Neural cell (in vitro differentiated cells): ENCODE measurements around the gene NCOA7. TPM values are rescaled to one million over a fixed set of nuclear protein-coding genes. Genes with fewer than 3 reads are reported as not detected.
A peak's percentile ranks its signal among the peaks of the same experiment; 100 is the strongest.

ENCODE experiments used
- H2AFZ ChIP-seq: fragments of 200-600, 300-800 bp; sonication (generic), shearing (Covaris generic); 2 replicates; pipeline ENCODE4 v1.6.0; 2014; ENCODE audit warnings: low read depth, mild to moderate bottlenecking, antibody characterized with exemption, low read length, moderate library complexity
- H3F3A ChIP-seq: fragments of 200-600 bp; shearing (Covaris generic); 2 replicates; pipeline ENCODE4 v1.6.1; 2016; ENCODE audit warnings: mild to moderate bottlenecking, moderate library complexity, mixed read lengths, antibody characterized with exemption, low read length; ENCODE audit not compliant: insufficient read depth, poor library complexity, severe bottlenecking
- H3K27ac ChIP-seq: fragments of 200-600, 300-800 bp; sonication (generic), shearing (Covaris generic); 2 replicates; pipeline ENCODE4 v1.5.1; 2014; ENCODE audit warnings: mild to moderate bottlenecking, low read length, moderate library complexity
- H3K27me3 ChIP-seq: fragments of 300-800, 200-600 bp; sonication (generic), shearing (Covaris generic); 2 replicates; pipeline ENCODE4 v1.6.0; 2014; ENCODE audit warnings: mild to moderate bottlenecking, low read depth, low read length, moderate library complexity; ENCODE audit not compliant: insufficient read depth
- H3K36me3 ChIP-seq: fragments of 300-800, 200-600 bp; sonication (generic), shearing (Covaris generic); 2 replicates; pipeline ENCODE4 v1.5.1; 2014; ENCODE audit warnings: mild to moderate bottlenecking, antibody characterized with exemption, low read length, moderate library complexity; ENCODE audit not compliant: insufficient read depth
- H3K4me2 ChIP-seq: fragments of 300-800, 200-600 bp; sonication (generic), shearing (Covaris generic); 2 replicates; pipeline ENCODE4 v1.6.0; 2014; ENCODE audit warnings: mild to moderate bottlenecking, low read length
- H3K4me3 ChIP-seq: fragments of 300-800, 200-600 bp; sonication (generic), shearing (Covaris generic); 2 replicates; pipeline ENCODE4 v1.5.1; 2014; ENCODE audit warnings: mild to moderate bottlenecking, low read length, moderate library complexity
- H3K79me2 ChIP-seq: fragments of 200-600 bp; shearing (Covaris generic); replicated peaks from 2 replicates; pipeline ENCODE4 v1.6.0; 2014; ENCODE audit warnings: mild to moderate bottlenecking, low read length, moderate library complexity; ENCODE audit not compliant: insufficient read depth
- H3K9ac ChIP-seq: fragments of 300-800, 200-600 bp; sonication (generic), shearing (Covaris generic); 2 replicates; pipeline ENCODE4 v1.6.1; 2016; ENCODE audit warnings: mild to moderate bottlenecking, low read length, mixed read lengths
- H3K9me2 ChIP-seq: fragments of 200-600 bp; shearing (Covaris generic); 2 replicates; pipeline ENCODE4 v1.6.1; 2016; ENCODE audit warnings: mild to moderate bottlenecking, low read length, mixed read lengths; ENCODE audit not compliant: insufficient read depth
- H3K9me3 ChIP-seq: fragments of 200-600, 300-800 bp; sonication (generic), shearing (Covaris generic); 2 replicates; pipeline ENCODE4 v1.6.1; 2016; ENCODE audit warnings: mild to moderate bottlenecking, mixed run types, low read length, moderate library complexity, mixed read lengths
- H4K20me1 ChIP-seq: fragments of 200-600 bp; shearing (Covaris generic); 2 replicates; pipeline ENCODE4 v1.6.1; 2016; ENCODE audit warnings: mild to moderate bottlenecking, mixed run types; ENCODE audit not compliant: insufficient read depth
- CTCF ChIP-seq: fragments of 450-650 bp; IDR thresholded peaks from 2 replicates; pipeline ENCODE4 v1.5.1; 2014; ENCODE audit warnings: antibody characterized with exemption, mild to moderate bottlenecking, moderate library complexity; ENCODE audit not compliant: poor library complexity, severe bottlenecking
- EP300 ChIP-seq: fragments of 450-650 bp; conservative IDR thresholded peaks from 2 replicates; pipeline ENCODE4 v1.6.1; 2014; ENCODE audit warnings: antibody characterized with exemption, mild to moderate bottlenecking, moderate library complexity; ENCODE audit not compliant: poor library complexity, severe bottlenecking
- EZH2 ChIP-seq: fragments of 200-600, 300-800 bp; shearing (Covaris generic), sonication (generic); IDR thresholded peaks from 2 replicates; pipeline ENCODE4 v1.6.1; 2014; ENCODE audit warnings: antibody characterized with exemption, low read length, borderline replicate concordance, mild to moderate bottlenecking; ENCODE audit not compliant: insufficient read depth, poor library complexity, severe bottlenecking
- MXI1 ChIP-seq: fragments of 450-650 bp; conservative IDR thresholded peaks from 2 replicates; pipeline ENCODE4 v1.6.1; 2014; ENCODE audit warnings: antibody characterized with exemption, mild to moderate bottlenecking; ENCODE audit not compliant: poor library complexity, severe bottlenecking
- POLR2AphosphoS5 ChIP-seq: IDR thresholded peaks from 2 replicates; pipeline ENCODE4 v1.6.1; 2012
- RAD21 ChIP-seq: fragments of 450-650 bp; conservative IDR thresholded peaks from 2 replicates; pipeline ENCODE4 v1.6.1; 2014; ENCODE audit warnings: antibody characterized with exemption, mild to moderate bottlenecking, moderate library complexity
- REST ChIP-seq: IDR thresholded peaks from 2 replicates; pipeline ENCODE4 v1.6.1; 2012; ENCODE audit warnings: borderline replicate concordance
- SMC3 ChIP-seq: fragments of 450-650 bp; conservative IDR thresholded peaks from 2 replicates; pipeline ENCODE4 v1.6.1; 2014; ENCODE audit warnings: antibody characterized with exemption, mild to moderate bottlenecking, moderate library complexity; ENCODE audit not compliant: poor library complexity
- TAF1 ChIP-seq: IDR thresholded peaks from 2 replicates; pipeline ENCODE4 v1.6.1; 2012; ENCODE audit warnings: low read depth
- polyA plus RNA-seq: library from polyadenylated mRNA; depleted of rRNA; stranded (reverse); fragments of >200 nt; gene quantifications from 2 replicates; pipeline ENCODE4 v1.2.3, GENCODE V29; 2014

The NCOA7 gene
- polyA plus RNA-seq, 1 donor from 2014 or later = 17.1 TPM

- peaks cover 49% of the 10 kb centered on the region for H3K27me3 ChIP-seq
- no peaks in the 10 kb centered on the region for H3K36me3 ChIP-seq
- H2AFZ ChIP-seq = no peak overlapping the region
- TF ChIP-seq TAF1 = no peak
- no peak for TF ChIP-seq EP300
- no peak for TF ChIP-seq CTCF
- no peak for TF ChIP-seq SMC3
- TF ChIP-seq RAD21 = no peak
- no peak for TF ChIP-seq REST
- TF ChIP-seq POLR2AphosphoS5 = no peak
- TF ChIP-seq EZH2 = no peak
- TF ChIP-seq MXI1 = no peak
- no peaks in the 10 kb centered on the region for H3K9me2 ChIP-seq
- H3K4me3 ChIP-seq = no peak overlapping the region
- no peak overlapping the region for H3K27ac ChIP-seq
- H3K9me3 ChIP-seq = no peaks in the 10 kb centered on the region
- no peaks in the 10 kb centered on the region for H4K20me1 ChIP-seq
- H3F3A ChIP-seq = no peaks in the 10 kb centered on the region
- no peaks in the 10 kb centered on the region for H3K79me2 ChIP-seq
- no peak overlapping the region for H3K4me2 ChIP-seq
- H3K9ac ChIP-seq = no peak overlapping the region
These were observed 38.0 kb upstream of the NCOA7 start for GRCh38 chr6:125752773-125753172.

- Histone ChIP-seq H3K9me3 (no peaks in the 10 kb centered on the region), H3F3A (no peaks in the 10 kb centered on the region), H3K27me3 (peaks cover 43% of the 10 kb centered on the region), H2AFZ (no peak overlapping the region), H3K36me3 (no peaks in the 10 kb centered on the region), H3K9me2 (no peaks in the 10 kb centered on the region), H3K27ac (no peak overlapping the region), H3K4me3 (no peak overlapping the region), H3K9ac (no peak overlapping the region), H3K4me2 (no peak overlapping the region), H3K79me2 (no peaks in the 10 kb centered on the region), H4K20me1 (no peaks in the 10 kb centered on the region)
- TF ChIP-seq TAF1 = no peak
- peak; percentile 67 for TF ChIP-seq CTCF
- peak; percentile 74 for TF ChIP-seq RAD21
- peak; percentile 82 for TF ChIP-seq SMC3
These were observed 37.4 kb upstream of the NCOA7 start for GRCh38 chr6:125753218-125753936.
